Measurements from ENCODE around the gene SIX4. TPM values are rescaled to one million over a fixed set of nuclear protein-coding genes. Genes with fewer than 3 reads are reported as not detected.
A peak's percentile ranks its signal among the peaks of the same experiment; 100 is the strongest.

Gene SIX4
- total and polyA plus RNA-seq, 9 of the 15 experiments (the other 6 are each of a cell fraction or from before 2014, with no cell fraction given) = 0.77 to 8.6 (median 5.6) TPM

GRCh38 chr14:60734465-60735242 is 10.5 kb upstream of the SIX4 start, which contains the start of gene MNAT1 (continued):
- TF ChIP-seq, protein P1, sequence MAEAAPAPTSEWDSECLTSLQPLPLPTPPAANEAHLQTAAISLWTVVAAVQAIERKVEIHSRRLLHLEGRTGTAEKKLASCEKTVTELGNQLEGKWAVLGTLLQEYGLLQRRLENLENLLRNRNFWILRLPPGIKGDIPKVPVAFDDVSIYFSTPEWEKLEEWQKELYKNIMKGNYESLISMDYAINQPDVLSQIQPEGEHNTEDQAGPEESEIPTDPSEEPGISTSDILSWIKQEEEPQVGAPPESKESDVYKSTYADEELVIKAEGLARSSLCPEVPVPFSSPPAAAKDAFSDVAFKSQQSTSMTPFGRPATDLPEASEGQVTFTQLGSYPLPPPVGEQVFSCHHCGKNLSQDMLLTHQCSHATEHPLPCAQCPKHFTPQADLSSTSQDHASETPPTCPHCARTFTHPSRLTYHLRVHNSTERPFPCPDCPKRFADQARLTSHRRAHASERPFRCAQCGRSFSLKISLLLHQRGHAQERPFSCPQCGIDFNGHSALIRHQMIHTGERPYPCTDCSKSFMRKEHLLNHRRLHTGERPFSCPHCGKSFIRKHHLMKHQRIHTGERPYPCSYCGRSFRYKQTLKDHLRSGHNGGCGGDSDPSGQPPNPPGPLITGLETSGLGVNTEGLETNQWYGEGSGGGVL (CRISPR knock-in tag; IDR thresholded peaks at IDR 0.05) = no peak
- TF ChIP-seq SMARCE1 (IDR thresholded peaks at IDR 0.05) = no peak
- peak in 1 of 2 experiments; percentile 63; a peak in 2 of 4 replicates for TF ChIP-seq SIN3A (IDR thresholded peaks at IDR 0.05; ENCODE audit: borderline replicate concordance in 2 of 2, control insufficient read depth in 1 of 2, low read depth in 2 of 2, low read length in 2 of 2)
- TF ChIP-seq, protein P2, sequence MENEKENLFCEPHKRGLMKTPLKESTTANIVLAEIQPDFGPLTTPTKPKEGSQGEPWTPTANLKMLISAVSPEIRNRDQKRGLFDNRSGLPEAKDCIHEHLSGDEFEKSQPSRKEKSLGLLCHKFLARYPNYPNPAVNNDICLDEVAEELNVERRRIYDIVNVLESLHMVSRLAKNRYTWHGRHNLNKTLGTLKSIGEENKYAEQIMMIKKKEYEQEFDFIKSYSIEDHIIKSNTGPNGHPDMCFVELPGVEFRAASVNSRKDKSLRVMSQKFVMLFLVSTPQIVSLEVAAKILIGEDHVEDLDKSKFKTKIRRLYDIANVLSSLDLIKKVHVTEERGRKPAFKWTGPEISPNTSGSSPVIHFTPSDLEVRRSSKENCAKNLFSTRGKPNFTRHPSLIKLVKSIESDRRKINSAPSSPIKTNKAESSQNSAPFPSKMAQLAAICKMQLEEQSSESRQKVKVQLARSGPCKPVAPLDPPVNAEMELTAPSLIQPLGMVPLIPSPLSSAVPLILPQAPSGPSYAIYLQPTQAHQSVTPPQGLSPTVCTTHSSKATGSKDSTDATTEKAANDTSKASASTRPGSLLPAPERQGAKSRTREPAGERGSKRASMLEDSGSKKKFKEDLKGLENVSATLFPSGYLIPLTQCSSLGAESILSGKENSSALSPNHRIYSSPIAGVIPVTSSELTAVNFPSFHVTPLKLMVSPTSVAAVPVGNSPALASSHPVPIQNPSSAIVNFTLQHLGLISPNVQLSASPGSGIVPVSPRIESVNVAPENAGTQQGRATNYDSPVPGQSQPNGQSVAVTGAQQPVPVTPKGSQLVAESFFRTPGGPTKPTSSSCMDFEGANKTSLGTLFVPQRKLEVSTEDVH (IDR thresholded peaks at IDR 0.05; ENCODE audit: low read depth, partially characterized antibody) = peak; percentile 20
- TF ChIP-seq, protein P3, sequence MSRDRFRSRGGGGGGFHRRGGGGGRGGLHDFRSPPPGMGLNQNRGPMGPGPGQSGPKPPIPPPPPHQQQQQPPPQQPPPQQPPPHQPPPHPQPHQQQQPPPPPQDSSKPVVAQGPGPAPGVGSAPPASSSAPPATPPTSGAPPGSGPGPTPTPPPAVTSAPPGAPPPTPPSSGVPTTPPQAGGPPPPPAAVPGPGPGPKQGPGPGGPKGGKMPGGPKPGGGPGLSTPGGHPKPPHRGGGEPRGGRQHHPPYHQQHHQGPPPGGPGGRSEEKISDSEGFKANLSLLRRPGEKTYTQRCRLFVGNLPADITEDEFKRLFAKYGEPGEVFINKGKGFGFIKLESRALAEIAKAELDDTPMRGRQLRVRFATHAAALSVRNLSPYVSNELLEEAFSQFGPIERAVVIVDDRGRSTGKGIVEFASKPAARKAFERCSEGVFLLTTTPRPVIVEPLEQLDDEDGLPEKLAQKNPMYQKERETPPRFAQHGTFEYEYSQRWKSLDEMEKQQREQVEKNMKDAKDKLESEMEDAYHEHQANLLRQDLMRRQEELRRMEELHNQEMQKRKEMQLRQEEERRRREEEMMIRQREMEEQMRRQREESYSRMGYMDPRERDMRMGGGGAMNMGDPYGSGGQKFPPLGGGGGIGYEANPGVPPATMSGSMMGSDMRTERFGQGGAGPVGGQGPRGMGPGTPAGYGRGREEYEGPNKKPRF (IDR thresholded peaks at IDR 0.05; ENCODE audit: low read depth, low read length) = no peak
- TF ChIP-seq THAP12 (CRISPR knock-in tag; IDR thresholded peaks at IDR 0.05) = no peak
- TF ChIP-seq NFATC3 (IDR thresholded peaks at IDR 0.05) = no peak
- no peak for TF ChIP-seq KAT7 (CRISPR knock-in tag; IDR thresholded peaks at IDR 0.05; ENCODE audit: borderline replicate concordance)
- TF ChIP-seq ZC3H11A (IDR thresholded peaks at IDR 0.05; ENCODE audit: low read depth, low read length) = peak; percentile 83; the same call in 1 of the 2 replicates
- no peak for TF ChIP-seq ZFP1 (CRISPR knock-in tag; IDR thresholded peaks at IDR 0.05)
- TF ChIP-seq PTRF (tag; IDR thresholded peaks at IDR 0.05) = no peak
- TF ChIP-seq DNMT1 (IDR thresholded peaks at IDR 0.05) = no peak
- TF ChIP-seq JUND (IDR thresholded peaks at IDR 0.05; ENCODE audit: borderline replicate concordance, low read depth, low read length) = peak; percentile 62
- no peak; the same call in 2 of the 3 replicates for TF ChIP-seq JUND (tag; IDR thresholded peaks at IDR 0.05; ENCODE audit: borderline replicate concordance, low read depth, low read length)
- no peak for TF ChIP-seq ADNP (tag; IDR thresholded peaks at IDR 0.05)
- TF ChIP-seq GTF2E2 (tag; IDR thresholded peaks at IDR 0.05) = peak; percentile 99

Data from K562 (cell line).